Testis (tissue), 2 donors: ENCODE measurements around the gene TNFRSF8.

Experiments
- POLR2A ChIP-seq: fragments of 450-650 bp; IDR thresholded peaks from one replicate; pipeline ENCODE4 v1.6.1; 2017; ENCODE audit warnings: antibody characterized with exemption, mild to moderate bottlenecking, moderate library complexity
- TF ChIP-seq, protein P1 (sequence below), 3 experiments: fragments of 450-650 bp in 2 of 3; fragments of 200-600 bp in 1 of 3; sonication (generic) in 1 of 3; IDR thresholded peaks; one replicate each; pipeline ENCODE4 v1.5.1; 2016 to 2019; ENCODE audit warnings: antibody characterized with exemption in 3 of 3, mild to moderate bottlenecking in 2 of 3, moderate library complexity in 1 of 3

DNA sequence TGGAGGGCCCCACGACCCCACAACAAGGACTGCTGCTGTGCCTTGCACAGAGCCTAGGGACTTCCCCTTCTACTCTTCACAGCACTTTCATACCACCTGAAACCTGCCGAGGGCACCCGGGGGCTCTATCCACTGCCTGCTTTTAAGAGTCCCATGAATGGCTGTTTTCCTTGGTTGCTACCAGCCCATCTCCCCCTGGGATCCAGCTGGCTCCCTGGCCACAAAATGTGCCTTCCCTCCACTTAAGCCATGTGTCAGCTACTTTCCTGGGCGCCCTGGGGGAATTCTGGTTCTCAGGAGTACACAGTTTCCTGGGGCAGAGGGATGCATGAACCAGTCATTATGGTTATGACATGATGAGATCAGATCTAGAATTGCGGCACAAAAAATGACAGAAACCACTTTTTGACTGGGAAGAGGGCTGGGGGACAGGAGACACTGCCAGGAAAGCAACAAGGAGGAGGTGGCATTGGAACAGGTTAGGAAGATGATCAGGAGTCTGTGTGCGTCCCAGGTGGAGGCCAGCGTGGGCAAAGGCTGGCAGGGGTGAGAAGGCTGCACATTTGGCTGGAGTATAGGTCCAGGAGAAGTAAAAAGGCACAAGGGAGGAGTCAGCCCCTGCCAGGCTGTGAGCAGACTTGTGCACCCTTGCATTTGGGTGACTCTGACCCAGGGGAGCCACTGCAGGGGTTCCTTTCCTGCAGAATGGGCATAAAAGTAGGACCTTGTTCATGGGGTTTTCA lies 3.2 kb upstream of the TNFRSF8 start:
- TF ChIP-seq, protein P1, sequence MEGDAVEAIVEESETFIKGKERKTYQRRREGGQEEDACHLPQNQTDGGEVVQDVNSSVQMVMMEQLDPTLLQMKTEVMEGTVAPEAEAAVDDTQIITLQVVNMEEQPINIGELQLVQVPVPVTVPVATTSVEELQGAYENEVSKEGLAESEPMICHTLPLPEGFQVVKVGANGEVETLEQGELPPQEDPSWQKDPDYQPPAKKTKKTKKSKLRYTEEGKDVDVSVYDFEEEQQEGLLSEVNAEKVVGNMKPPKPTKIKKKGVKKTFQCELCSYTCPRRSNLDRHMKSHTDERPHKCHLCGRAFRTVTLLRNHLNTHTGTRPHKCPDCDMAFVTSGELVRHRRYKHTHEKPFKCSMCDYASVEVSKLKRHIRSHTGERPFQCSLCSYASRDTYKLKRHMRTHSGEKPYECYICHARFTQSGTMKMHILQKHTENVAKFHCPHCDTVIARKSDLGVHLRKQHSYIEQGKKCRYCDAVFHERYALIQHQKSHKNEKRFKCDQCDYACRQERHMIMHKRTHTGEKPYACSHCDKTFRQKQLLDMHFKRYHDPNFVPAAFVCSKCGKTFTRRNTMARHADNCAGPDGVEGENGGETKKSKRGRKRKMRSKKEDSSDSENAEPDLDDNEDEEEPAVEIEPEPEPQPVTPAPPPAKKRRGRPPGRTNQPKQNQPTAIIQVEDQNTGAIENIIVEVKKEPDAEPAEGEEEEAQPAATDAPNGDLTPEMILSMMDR (IDR thresholded peaks at IDR 0.05): no peak
- no peak for TF ChIP-seq POLR2A
